ENCODE data around the gene GFRA4.

The GFRA4 gene

DNA sequence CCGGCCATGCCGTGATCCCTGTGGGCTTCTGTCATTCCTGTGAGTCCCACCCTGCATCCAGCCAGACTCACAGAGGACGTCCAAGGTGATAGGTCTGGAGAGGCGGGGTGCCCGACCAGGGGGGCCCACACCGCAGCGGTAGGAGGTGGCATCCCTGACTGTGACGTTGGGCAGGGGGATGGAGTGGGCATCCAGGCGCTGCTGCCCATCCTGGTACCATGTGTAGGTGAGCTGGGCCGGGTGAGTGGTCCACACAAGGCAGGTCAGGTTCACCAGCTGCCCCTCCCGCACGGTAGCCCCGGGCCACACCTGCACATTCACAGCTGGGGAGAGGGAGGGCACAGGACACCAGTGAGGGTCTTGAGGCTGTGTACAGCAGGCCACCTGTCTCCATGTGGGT is 30.2 kb upstream of the GFRA4 start:
- no peak overlapping the region for H3K4me3 ChIP-seq (ENCODE audit: low read depth, low read length)
- DNase-seq (ENCODE audit: low read depth), result no peak
- no peak for TF ChIP-seq CTCF (IDR thresholded peaks at IDR 0.05; ENCODE audit: control insufficient read depth, extremely low read depth, insufficient read depth)

- TF ChIP-seq CTCF (IDR thresholded peaks at IDR 0.05; ENCODE audit: control insufficient read depth, extremely low read depth, insufficient read depth), result no peak
- no peak overlapping the region for H3K4me3 ChIP-seq (ENCODE audit: low read depth, low read length)
- no peak for DNase-seq (ENCODE audit: low read depth)
Observed at GRCh38 chr20:3692706-3693294, 29.6 kb upstream of the GFRA4 start.

DNA sequence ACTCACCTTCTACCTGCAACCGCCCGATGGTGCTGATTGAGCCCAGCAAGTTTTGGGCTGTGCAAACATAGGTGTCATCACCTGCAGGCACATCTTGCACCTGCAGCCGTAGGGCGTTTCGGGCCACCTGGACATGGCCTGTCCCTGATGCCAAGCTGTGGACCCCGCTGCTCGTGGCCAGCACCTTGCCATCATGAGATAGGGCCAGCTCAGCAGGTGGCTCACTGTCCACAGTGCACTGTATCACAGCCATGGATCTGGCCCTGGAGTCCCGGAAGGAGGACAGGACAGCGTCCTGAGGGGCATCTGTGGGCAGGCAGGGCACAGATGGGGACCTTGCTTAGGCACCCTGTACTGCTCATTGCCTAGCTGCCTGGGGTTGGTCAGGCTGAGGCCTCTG is 28.7 kb upstream of the GFRA4 start:
- no peak overlapping the region for H3K4me3 ChIP-seq (ENCODE audit: low read depth, low read length)
- no peak for TF ChIP-seq CTCF (IDR thresholded peaks at IDR 0.05; ENCODE audit: control insufficient read depth, extremely low read depth, insufficient read depth)
- no peak for DNase-seq (ENCODE audit: low read depth)

- TF ChIP-seq CTCF (IDR thresholded peaks at IDR 0.05; ENCODE audit: control insufficient read depth, extremely low read depth, insufficient read depth), result no peak
- no peak for DNase-seq (ENCODE audit: low read depth)
Observed at GRCh38 chr20:3691306-3691705, 28.1 kb upstream of the GFRA4 start.

GRCh38 chr20:3690413-3690812 is 27.2 kb upstream of the GFRA4 start:
- TF ChIP-seq CTCF (IDR thresholded peaks at IDR 0.05; ENCODE audit: control insufficient read depth, extremely low read depth, insufficient read depth), result no peak
- H3K4me3 ChIP-seq (ENCODE audit: low read depth, low read length), result no peak overlapping the region
- DNase-seq (ENCODE audit: low read depth), result no peak

More at GRCh38 chr20:3691306-3691705, 28.1 kb upstream of the GFRA4 start:
- H3K4me3 ChIP-seq (ENCODE audit: low read depth, low read length), result no peak overlapping the region

GRCh38 chr20:3689978-3690377 is 26.8 kb upstream of the GFRA4 start:
- no peak overlapping the region for H3K4me3 ChIP-seq (ENCODE audit: low read depth, low read length)
- no peak for DNase-seq (ENCODE audit: low read depth)
- TF ChIP-seq CTCF (IDR thresholded peaks at IDR 0.05; ENCODE audit: control insufficient read depth, extremely low read depth, insufficient read depth), result no peak

GRCh38 chr20:3687655-3688054 is 24.5 kb upstream of the GFRA4 start:
- no peak for DNase-seq (ENCODE audit: low read depth)
- TF ChIP-seq CTCF (IDR thresholded peaks at IDR 0.05; ENCODE audit: control insufficient read depth, extremely low read depth, insufficient read depth), result no peak
- no peak overlapping the region for H3K4me3 ChIP-seq (ENCODE audit: low read depth, low read length)

Data from LNCaP clone FGC (cell line).